GM20000 (cell line): Measurements from ENCODE around the gene SPTBN2.

Experiments
- DNase-seq: peaks from one replicate; pipeline ENCODE4 v3.0.0; 2012; ENCODE audit warnings: low spot score
- CTCF ChIP-seq: IDR thresholded peaks from 2 replicates; pipeline ENCODE4 v1.5.1; 2012; ENCODE audit warnings: mild to moderate bottlenecking, control low read depth; ENCODE audit errors: extremely low read depth, missing control alignments

Gene SPTBN2

GRCh38 chr11:66670816-66671215 lies 58.2 kb downstream of the SPTBN2 start:
- TF ChIP-seq CTCF = no peak

GRCh38 chr11:66665369-66665768 lies 63.6 kb downstream of the SPTBN2 start:
- TF ChIP-seq CTCF = no peak
- DNase-seq = no peak

More at GRCh38 chr11:66670816-66671215, 58.2 kb downstream of the SPTBN2 start:
- DNase-seq = no peak

- TF ChIP-seq CTCF = no peak
- DNase-seq = no peak
These were observed 65.2 kb downstream of the SPTBN2 start for GRCh38 chr11:66663741-66664296.

GRCh38 chr11:66659763-66660162 lies 69.3 kb downstream of the SPTBN2 start:
- no peak for DNase-seq
- no peak for TF ChIP-seq CTCF

- DNase-seq = no peak
- no peak for TF ChIP-seq CTCF
These were observed 75.9 kb downstream of the SPTBN2 start for GRCh38 chr11:66653123-66653522.

GRCh38 chr11:66652651-66653050 lies 76.4 kb downstream of the SPTBN2 start:
- no peak for DNase-seq
- TF ChIP-seq CTCF = no peak

GRCh38 chr11:66651016-66651415 lies 78.0 kb downstream of the SPTBN2 start:
- no peak for TF ChIP-seq CTCF
- no peak for DNase-seq

GRCh38 chr11:66649903-66650302 lies 79.1 kb downstream of the SPTBN2 start:
- no peak for TF ChIP-seq CTCF
- no peak for DNase-seq
